AG10803 (cell line): ENCODE measurements around the gene MARCHF9.

ENCODE experiments used
- DNase-seq: peaks from one replicate; pipeline ENCODE4 v3.0.0; 2010; ENCODE audit warnings: low read depth
- H3K4me3 ChIP-seq: 2 replicates; pipeline ENCODE4 v1.5.1; 2011; ENCODE audit warnings: mild to moderate bottlenecking, low read length, control low read depth
- TF ChIP-seq, protein P1 (sequence below): conservative IDR thresholded peaks from 2 replicates; pipeline ENCODE4 v1.5.1; 2011; ENCODE audit warnings: mild to moderate bottlenecking, low read length, control low read depth, inconsistent platforms

The MARCHF9 gene

DNA sequence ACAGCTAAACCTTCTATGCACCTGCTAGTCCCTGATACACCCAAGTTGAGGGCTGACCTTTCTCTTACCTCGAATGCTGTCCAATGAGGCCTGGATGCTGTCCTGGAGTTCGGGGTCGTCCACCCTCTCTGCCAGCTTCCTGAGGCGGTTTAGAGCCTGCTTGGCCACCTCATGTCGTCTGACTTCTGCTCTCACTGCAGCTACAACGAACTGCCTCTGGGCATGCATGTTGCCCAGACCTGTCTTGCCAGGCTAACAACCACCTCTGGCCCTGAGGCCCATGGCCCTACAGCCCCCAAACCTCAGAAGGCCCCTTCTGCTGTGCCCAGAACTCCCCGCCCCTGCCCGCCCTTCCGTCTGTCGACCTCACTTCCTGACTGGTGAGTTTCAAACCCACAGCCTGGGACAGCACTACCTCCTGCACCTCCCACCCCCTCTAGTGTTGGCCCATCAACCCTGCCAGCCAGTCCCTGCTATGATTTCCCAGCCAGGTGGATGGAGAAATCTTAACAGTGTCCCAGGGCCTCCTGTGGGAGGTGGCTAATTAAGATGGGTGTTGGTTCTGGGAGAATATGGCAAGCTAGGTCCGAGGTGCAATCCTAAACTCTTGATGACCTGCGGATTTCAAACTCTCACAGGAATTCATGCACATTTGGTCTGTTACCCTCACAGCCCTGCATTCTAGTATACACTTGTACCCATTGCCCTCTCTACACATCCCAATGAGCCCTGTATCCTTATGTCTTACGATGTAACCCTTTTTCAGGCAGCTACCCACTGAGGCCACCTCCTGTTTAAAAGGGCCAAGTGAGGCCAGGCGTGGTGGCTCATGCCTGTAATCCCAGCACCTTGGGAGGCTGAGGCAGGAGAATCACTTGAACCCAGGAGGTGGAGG is 12.8 kb upstream of the MARCHF9 start:
- TF ChIP-seq, protein P1, sequence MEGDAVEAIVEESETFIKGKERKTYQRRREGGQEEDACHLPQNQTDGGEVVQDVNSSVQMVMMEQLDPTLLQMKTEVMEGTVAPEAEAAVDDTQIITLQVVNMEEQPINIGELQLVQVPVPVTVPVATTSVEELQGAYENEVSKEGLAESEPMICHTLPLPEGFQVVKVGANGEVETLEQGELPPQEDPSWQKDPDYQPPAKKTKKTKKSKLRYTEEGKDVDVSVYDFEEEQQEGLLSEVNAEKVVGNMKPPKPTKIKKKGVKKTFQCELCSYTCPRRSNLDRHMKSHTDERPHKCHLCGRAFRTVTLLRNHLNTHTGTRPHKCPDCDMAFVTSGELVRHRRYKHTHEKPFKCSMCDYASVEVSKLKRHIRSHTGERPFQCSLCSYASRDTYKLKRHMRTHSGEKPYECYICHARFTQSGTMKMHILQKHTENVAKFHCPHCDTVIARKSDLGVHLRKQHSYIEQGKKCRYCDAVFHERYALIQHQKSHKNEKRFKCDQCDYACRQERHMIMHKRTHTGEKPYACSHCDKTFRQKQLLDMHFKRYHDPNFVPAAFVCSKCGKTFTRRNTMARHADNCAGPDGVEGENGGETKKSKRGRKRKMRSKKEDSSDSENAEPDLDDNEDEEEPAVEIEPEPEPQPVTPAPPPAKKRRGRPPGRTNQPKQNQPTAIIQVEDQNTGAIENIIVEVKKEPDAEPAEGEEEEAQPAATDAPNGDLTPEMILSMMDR, result no peak
- DNase-seq, result no peak
- H3K4me3 ChIP-seq, result no peak overlapping the region

DNA sequence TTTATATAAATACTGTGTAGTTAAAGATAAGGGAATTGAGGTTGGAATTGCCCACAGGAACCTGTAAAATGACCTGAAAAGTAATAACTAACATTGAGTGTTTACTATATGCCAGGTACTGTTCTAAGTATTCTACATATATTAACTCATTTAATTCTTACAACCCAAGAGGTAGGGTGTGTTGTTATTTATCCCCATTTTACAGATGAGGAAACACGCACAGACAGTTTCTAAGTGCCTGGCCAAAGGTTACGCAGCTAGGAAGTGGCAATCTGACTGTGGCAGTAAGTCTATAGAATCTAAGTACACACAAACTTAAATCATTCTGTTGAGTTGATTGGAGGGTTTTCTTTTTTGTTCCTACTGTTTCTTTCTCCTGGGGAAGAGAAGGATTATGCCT is 11.1 kb upstream of the MARCHF9 start:
- DNase-seq, result no peak
- TF ChIP-seq, protein P1, result no peak
- no peak overlapping the region for H3K4me3 ChIP-seq

DNA sequence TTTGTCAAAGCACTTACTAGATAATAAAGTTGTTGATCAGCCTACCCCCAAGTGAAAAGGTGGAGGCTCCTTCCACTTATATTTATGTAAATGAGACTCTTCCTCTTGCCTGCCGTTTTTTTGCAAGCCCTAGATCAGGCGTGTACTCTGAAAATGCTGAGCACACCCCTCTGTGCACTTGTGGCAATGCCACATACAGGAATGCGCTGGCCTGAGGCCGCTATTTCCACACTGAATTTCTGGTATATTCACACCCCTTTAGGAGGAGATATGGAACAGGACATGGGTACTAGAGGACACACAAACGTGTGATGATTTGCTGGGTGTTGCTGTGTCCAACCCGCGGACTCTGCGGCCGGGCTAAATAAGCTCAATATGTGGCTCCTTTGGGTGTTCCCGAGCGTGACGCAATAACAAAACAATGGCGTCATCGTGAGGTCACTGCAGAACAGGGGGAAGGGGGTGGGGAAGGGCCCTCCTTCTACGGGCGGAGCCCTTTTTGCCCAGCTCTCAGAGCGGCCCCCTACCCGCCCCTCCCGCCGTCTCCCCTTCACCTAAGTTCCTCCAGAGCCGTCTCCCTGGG is 10.6 kb upstream of the MARCHF9 start:
- H3K4me3 ChIP-seq, result peak overlapping the region; percentile 99
- TF ChIP-seq, protein P1, result no peak
- peak; percentile 82 for DNase-seq

DNA sequence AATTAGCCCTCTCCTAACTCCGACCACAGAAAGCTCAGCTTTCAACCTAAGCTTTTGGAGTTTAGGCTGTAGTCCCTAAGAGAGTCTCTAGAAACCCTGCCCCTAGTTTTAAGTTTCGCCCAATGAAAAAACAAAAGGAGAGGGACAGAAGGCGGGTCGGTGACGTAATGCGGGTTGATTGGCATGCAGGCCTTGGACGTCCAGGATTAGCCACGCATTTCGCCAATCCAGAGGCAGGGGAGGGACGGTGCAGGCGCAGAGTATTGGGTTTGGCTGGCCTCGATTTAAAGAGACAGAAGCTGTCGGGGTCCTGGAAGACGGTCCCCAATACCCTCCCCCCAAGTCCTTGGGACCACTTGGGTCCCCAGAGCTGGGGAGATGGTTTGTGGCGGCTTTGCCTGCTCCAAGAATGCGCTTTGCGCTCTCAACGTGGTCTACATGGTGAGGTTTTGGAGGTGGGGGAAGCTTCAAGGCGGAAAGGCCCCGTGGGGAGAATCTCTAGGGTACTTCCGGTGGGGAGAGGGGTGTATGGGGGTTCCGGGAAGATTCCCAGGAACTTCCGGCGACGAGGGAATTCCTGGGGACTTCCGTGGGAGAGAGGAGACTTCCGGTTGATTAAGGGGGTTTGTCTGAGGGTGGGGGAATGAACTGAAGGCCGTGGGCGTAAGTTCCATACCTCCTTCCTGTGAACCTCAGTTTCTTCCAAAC is 10.0 kb upstream of the MARCHF9 start, which contains the start of gene TSPAN31:
Gene TSPAN31, plus strand, starts transcription at position 263 of the 708 bp plus-strand sequence. Its CDS starts 116 bp downstream, at position 379.
- TF ChIP-seq, protein P1, result no peak
- peak within 1 kb of the TSS; percentile 99 for H3K4me3 ChIP-seq
- peak; percentile 98 for DNase-seq

DNA sequence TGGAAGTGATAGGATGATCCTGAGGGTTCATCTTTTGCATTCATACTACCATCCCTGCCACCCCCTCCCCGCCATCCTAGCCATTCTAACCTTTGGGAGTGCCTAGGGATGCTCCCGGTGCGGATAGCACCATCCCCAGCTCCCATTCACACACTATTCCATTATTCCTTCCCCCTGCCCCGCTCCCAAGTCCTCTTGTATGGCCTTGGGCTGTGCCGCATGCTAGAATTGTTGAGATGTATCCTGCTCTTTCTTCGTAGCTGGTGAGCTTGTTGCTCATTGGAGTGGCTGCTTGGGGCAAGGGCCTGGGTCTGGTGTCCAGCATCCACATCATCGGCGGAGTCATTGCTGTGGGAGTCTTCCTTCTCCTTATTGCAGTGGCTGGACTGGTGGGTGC is 9.4 kb upstream of the MARCHF9 start:
- no peak for DNase-seq
- TF ChIP-seq, protein P1, result no peak
- H3K4me3 ChIP-seq, result peak overlapping the region; percentile 99

DNA sequence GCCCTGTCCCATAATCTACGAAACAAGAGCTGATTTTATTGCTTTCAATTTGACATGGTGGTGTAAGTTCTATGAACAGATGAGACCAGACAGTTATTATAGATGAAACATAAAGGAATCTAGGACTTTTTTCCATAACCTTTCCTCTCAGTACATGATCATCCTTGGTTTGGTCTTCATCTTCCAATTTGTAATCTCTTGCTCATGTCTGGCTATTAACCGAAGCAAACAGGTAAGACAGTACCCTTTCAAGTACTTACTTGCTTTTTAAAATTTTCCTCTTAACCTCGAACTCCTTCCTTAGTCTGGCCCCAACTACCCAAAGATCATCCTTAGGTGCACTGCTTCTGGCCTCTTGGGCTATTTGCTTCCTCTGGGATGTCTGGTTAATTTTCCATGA is 8.9 kb upstream of the MARCHF9 start:
- TF ChIP-seq, protein P1, result no peak
- H3K4me3 ChIP-seq, result peak overlapping the region; percentile 99
- DNase-seq, result no peak
